Stimulated activated CD8-positive, alpha-beta memory T cell treated with anti-CD3 and anti-CD28 coated beads, Interleukin-2, amount 100 ng/mL, for 1 hour (primary cell): ENCODE measurements around the gene DMAC2.
"Not testable (repeated sequence)": the region's sequence is repeated elsewhere in the genome, so short reads cannot be mapped to it uniquely, and the experiment has no call there.

ENCODE experiments used
- DNase-seq, 2 donors: peaks; one replicate each; pipeline ENCODE4 v3.0.0-alpha.2; 2020; ENCODE audit warnings: low read depth in 2 of 2

Gene DMAC2

DNA sequence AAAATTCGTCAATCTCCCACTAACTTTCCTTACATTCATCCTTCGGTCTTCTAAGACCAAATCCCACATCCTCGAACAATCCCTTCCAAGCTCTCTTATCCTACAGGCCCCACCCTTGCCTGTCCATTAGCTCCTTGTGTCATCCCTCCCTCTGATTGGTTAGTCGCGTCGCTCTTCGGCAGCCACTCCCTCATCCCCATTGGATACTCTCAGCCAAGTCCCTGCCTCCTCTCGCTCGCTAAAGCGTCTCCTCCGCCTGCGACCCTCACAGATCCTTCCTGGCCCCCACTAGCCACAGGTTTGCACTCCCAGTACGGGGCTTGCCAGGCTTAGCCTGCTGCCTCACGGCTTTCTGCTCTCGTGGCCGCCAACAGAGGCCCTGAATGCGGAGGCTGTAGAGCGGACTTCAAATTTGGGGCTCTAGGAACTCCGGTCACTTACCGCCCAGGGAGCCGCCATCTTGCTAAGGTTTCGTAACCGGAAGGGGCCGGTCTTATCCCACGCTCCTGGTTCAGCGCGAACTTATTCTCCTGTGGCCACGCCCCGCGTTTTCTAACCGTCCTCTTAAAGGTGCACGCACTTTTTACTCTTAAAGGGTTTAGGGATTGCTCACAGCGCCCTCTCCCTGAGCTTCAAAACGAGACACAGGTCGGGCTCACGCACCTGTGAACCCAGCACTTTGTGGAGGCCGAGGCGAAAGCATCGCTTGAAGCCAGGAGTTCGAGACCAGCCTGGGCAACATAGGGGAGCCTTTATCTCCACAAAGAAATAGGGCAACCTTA, at the start of gene DMAC2:
Gene DMAC2, minus strand, starts transcription at position 472 of the 782 bp plus-strand sequence. Its CDS starts 13 bp downstream, at position 459.
- DNase-seq: peak; percentile 85 to 91

DNA sequence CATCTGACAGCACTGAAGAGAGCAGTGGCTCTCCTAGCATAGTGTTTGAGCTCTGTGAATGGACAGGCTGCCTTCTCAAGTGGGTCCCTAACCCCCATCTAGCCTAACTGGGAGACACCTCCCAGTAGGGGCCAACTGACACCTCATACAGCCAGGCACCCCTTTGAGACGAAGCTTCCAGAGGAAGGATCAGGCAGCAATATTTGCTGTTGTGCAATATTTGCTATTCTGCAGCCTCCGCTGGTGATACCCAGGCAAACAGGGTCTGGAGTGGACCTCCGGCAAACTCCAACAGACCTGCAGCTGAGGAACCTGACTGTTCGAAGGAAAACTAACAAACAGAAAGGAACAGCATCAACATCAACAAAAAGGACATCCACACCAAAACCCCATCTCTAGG, 47.2 kb upstream of the DMAC2 start:
- not testable (repeated sequence) for DNase-seq

DNA sequence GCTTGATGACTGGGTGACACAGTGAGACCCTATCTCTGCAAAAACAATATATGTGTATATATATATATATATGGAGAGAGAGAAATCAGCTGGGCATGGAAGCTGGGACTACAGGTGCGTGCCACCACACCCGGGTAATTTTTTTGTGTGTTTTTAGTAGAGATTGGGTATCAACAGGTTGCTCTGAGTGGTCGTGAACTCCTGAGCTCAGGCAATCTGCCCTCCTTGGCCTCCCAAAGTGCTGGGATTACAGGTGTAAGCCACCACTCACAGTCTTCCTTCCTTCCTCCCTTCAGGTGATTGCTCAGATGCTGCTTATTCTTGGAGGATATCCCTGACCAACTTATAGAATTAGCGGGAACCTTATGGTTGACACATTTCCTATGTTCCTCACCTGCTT, 45.1 kb upstream of the DMAC2 start:
- DNase-seq: no peak

DNA sequence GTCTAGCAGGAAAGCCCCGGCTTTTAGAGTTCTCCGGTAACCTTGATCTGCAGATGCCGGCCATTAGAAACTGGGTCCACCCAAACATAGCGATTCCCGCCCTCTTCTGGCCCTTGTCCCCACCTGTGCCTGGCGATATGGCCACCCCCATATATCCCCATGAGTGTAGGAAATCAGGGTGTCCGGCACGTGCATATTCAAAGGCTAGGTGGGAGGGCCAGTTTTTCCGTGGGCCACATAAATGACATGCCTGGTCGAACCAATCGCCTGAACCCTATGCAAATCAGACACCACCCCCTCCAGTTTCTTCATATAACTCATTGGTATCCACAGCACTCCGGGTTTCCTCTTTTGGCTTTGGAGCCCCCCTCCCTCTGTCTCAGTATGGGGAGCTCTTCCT, 40.6 kb upstream of the DMAC2 start:
- DNase-seq: no peak

DNA sequence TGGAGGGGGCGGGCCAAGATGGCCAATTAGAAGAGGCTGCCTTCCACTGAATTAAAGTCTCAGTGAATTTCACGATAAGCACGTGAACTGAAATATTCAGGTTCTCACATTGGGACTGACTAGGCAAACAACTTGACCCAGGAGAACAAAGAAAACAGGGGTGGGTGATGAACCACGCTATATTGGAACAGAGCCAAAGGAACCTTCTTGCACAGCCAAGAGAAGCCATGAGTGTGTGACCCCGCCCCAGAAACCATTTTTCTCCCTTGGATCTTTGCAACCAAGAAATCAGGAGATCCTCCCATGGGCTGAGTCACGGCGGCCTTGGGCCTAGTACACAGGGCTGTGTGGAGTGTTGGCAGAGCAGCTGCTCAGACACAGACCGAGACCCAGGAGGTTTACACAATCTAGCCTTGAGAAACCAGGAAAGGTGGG, 40.1 kb upstream of the DMAC2 start:
- DNase-seq: no peak

DNA sequence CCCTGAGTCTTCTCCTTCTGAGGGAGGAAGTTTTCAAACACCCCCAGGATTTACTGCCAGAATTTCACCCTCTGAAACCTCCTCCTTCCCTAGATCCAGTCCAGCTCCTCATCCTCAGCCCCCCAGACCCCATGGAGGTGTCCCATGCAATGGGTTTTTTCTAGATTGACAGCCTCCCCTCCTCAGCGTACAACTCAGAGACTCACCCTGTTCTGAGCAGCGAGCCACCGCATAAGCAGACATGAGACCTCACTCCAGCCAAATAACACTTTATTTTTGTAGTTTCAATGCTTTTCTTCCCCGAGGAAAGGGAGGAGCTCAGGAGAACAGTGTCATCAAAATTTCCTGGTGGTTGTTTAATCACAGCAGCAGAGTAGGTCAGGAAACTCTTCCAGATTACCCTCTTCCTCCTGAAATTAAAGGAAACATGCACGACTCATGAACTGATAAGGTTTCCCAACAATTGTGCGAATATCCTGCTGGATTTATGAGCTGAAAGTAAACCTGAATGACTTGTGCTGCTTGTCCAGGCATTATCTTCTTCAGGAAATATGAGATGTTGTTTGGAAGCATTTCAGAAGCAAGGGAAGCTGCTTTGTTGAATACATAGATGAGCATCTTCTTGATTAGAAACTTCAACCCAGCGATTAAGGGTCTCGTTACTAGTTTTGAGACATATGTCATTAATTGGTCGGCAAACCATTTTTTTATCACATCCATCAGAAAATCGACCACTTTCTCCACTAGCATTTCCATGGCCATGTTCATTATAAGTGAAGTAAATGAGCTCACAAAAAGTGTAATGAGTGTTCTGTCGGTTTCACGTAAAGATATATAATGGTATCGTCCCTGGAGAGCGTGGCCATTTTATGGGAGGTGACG, 39.4 kb upstream of the DMAC2 start:
- DNase-seq: no peak

DNA sequence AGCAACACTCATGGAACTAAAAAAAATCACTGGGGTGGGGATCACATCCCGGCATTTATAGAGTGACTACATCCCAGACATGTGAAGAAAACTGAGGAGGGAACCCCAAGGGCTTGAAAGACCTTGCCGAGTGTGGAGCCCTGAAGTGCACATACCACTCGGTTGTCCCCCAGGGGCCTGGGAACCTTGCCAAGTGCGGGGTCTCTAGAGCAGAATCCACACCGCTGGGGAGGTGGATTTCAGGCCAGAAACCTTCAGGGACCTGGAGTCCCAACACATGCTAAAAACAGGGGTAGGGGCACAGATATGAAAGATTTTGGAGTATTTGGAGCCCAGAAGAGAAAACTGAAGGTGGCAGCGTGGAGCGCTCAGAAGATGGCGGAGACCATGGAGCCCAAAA, 38.5 kb upstream of the DMAC2 start:
- no peak for DNase-seq

DNA sequence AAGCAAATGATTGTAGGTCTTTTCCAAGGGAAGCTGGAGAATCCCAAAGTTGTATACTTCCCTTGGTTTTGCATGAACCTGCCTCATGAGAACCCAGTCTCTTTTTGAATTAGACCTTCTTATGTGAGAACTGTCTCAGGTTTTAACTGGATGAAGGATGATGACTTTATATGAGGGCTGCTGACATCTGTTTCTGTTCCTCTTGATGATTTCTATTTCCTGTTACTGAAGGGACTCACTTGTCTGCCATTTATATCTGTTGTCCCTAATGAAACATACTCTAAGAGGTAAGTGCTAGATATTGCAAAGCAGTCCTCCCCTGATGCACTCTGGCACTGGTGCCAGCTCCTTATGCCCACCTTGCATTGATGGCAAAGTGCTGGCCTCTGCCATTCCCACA, 36.9 kb upstream of the DMAC2 start:
- no peak for DNase-seq

DNA sequence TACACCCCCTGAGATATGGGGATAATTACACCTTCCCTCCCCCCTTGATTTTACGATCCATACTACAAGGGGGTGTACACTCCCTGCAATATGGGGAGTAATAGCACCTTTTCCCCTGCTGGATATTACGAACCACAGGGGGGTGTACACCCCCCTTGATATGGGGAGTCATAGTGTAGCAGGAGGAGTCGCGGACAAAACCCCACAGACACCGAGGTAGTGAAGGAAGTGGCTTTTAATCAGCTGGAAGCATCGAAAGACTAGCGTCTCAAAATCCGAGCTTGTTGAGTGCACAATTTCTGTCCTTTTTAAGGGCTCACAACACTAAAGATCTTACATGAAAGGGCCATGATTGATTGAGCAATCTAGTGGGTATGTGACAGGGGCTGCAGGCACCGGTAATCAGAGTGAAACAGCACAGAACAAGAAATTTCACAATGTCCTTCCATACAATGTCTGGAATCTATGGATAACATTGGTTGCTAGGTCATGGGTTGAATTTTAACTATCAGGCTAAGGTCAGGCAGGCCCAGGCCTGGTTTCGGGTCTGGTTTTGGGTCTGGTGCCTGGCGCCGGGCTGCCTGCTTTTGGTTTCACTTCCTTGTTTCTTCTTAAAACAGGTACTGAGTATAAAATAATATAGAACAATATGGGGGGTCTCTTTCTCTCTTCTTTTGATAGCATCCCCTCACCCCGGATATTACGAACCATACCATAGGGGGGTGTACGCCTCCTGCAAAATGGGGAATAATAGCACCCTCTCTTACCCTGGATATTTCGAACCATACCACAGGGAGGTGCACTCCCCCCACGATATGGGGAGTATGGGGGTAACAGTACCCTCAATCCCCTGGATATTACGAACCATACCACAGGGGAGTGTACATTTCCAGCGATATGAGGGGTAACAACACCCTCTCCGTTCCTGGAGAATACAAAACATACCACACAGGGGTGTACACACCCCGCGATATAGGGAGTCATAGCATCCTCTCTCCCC, 23.8 kb upstream of the DMAC2 start:
- not testable (repeated sequence) for DNase-seq

DNA sequence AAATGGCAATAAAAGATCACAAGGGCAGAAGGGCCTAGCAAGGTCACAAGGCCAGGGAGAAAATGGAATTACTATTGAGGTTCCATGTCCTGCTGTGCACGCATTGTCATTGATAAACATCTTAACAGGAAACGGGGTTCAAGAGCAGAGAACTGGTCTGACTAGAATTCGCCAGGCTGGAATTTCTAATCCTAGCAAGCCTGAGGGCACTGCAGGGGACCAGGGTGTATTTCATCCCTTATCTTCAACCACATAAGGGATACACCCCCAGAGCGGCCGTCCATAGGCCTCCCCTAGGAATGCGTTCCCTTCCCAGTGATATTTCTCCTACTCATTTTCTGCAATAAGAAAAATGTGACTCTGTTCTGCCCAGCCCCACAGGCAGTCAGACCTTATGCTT, 22.8 kb upstream of the DMAC2 start:
- DNase-seq: no peak

DNA sequence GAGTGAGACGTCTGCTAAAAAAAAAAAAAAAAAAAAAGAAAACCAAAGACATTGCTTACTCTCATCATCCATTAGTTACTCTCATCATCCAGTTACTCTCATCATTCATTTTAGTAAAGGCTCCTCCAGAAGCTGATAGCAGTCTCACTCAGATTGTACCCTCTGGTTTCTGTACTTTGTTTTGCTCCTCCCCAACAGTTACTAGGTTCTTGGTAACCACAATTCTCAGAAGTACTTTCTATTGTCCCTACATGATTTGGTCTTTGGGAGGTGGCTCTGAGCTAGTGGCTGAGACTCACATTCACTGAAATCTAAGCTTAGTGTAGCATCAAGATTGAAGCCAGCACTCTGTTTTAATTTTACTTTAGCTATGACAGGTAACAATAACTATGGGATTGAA, 17.5 kb upstream of the DMAC2 start:
- no peak for DNase-seq

DNA sequence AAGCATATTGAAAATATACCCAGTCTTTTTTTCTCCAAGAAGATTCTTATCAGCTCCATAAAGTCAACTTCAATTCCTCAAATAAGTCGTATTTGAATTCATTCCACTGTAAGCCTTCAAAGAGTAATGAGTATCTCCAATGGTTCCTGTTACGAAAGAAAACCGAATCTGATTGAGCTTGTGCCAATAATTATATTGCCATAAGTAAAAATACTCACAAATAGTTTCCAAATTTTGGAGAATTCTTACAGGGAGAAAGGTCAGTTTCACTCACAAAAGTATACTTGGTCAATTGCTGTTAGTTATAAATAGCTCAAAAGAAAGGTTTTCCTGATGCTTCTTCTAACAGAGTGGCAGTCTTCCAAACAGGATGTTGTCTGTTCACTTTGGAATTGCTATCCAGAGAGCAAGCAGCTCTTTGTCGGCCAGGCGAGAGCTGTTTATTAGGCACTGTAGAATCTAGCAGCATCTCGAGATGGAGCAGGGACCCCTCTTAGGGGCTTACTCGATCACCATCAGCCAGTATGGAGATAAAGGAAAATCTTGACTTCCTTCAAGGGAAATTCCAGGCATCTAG, 16.7 kb upstream of the DMAC2 start:
- no peak for DNase-seq

DNA sequence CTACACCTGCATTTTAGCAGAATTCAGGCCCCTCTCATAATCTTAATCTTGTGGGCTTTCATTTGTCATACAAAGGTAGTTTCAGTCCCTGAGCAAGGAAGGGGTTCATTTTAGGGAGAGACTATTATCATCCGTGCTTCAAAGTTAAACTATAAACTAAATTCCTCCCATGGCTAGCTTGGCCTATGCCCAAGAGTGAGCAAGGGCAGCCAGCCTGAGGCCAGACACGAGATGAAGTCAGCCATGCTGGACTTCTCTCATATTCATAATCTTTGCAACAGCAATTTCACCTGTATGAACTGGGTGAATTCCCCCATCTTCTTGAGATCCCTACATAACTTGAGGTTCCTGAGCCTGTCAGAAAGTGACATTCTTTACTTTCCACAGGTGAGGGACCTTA, 16.2 kb upstream of the DMAC2 start:
- no peak for DNase-seq

DNA sequence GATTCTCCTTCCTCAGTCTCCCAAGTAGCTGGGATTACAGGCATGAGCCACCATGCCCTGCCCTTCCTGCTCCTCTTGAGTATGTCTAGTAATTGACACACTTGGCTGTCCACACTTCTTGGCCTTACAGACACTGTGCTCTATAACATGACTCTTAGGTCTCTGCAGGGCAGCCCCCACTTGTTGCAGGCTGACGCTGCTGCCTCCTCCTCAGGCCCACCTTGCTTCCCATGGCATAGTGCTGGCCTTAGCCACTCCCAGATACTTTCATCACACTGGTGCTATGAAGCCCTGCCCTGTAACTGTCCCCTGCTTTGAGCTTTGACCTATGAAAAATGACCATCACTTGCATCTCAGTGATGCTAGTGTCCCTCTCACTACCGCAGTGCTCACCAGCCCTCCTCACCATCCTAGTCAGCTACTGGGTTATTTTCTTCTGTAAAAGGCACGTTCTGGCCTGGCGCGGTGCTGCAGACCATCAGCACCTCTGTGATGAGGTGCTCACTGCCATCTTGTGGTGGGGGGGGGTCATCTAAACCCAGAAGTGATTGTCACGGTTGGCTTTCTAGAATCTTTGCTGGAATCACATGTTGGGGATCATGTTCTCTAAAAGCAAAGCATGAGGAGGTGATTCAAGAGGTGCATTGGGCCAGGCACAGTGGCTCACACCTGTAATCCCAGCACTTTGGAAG, 13.0 kb upstream of the DMAC2 start:
- no peak for DNase-seq

DNA sequence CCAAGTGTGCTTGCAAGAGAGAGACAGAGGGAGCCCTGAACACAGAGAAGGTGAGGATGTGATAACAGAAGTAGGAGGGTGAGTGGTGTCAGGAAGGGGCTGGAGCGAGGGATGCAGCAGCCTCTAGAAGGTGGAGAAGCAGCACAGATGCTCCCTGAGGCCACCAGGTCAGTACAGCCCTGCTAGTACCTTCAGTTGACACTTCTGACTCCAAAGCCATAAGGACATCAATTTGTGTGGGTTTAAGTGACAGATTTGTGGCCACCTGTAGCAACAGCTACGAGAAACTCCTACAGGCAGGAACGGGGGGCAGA, 10.1 kb upstream of the DMAC2 start:
- no peak for DNase-seq

DNA sequence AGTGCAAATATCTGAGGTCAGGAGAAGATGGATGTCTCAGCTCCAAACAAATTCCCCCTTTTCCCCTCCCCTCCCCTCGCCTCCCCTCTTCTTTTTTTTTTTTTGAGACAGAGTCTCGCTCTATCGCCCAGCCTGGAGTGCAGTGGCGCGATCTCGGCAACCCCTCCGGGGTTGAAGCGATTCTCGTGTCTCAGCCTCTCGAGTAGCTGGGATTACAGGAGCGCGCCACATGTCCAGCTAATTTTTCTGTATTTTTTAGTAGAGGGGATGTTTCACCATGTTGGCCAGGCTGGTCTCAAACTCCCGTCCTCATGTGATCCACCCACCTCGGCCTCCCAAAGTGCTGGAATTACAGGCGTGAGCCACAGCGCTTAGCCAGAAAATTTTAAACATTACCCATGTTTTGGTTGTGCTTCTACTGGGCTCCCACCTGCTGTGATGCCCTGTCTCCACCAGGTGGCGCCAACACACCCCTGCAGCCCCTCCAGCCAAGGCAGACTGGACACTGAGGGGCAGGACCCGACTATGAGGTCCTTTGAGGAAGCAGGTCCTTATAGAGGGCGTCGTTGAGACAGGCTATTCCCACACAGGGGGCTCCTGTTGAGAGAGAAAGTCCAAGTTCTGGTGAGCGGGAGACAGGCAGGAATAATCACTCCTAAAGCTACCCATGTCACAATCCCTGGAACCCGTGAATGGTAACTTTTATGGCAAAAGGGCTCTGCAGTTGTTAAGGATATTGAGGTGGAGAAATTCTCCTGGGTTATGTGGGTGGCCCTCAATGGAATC, 9.6 kb upstream of the DMAC2 start:
- peak; percentile 46 to 47 for DNase-seq

DNA sequence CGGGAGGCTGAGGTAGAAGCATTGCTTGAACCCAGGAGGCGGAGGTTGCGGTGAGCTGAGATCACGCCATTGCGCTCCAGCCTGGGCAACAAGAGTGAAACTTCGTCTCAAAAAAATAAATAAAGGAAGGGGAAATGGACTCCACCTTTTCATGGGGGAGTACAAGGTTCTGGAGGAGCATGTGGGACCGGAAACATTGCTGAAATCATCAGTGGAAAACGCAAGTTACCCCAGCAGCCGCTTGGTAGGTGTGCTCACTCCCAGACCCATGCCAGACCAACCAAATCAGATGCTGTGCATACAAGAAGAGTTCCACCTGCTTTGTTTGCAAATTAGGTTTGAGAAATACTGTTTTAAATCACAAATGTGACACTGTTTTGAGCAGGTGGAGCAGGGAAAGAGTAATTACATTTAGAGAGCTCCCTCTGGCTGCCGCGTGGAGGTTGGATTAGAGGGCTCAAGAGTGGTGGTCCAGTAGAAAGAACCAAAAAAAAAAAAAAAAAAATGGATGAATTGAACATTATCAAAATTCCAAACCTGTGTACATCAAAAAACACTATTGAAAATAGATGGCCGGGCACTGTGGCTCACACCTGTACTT, 8.1 kb upstream of the DMAC2 start:
- DNase-seq: no peak

DNA sequence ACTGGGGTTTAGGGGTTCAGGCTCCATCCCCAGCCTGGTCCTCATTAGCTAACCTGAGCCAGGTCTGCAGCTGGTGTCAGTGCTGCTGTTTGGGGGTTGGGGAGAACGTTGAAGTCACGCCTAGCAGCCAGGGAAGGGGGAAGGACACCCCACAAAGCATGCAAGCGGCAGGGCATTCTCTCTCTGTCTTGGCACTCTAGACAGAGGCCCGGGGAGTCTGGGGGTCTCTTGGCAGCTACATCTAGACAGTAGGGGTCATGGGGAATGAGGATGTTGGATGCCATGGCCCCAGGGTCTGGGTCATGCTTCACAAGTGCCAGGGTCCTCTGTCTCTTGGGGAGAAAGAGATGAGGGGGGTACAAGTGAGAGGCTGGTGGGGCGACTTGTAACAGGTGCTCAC, 5.9 kb upstream of the DMAC2 start:
- DNase-seq: no peak

DNA sequence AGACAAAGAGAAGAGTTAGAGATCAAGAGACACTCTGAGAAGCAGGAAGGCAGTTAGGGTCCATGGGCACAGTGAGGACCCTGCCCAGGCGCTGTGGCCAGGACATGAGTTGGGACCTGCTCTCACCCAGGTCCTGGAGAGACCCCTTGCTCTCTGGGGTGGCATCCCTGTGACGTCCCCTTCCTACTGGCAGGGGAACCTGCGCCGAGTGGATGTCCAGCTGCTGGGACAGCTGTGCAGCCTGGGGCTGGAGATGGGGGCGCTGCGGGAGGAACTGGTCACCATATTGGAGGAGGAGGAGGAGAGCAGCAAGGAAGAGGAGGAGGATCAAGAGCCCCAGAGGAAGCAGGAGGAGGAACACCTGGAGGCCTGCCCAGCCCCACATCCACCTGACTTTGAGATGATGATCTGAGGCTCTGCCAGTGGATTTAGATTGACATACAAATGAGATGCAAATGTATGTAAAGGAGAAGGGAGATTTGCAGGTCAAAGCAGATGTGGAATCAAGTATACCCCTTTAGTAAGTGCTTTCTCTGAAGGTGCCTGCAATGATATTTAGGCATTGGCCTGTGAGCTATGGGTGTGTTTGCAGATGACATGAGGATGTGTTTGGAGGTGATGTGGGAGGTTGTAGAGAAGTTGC, 4.2 kb upstream of the DMAC2 start:
- no peak for DNase-seq
